CD4-positive, alpha-beta T cell (primary cell): ENCODE results near the gene LRRC15. TPM values are rescaled to one million over a fixed set of nuclear protein-coding genes. Genes with fewer than 3 reads are reported as not detected.

Source experiments
- ATAC-seq: fragments of 200-7000 bp; cut with Tn5 transposase; one replicate; pipeline ENCODE4 v1.10.0; 2022; ENCODE audit warnings: mild to moderate bottlenecking; ENCODE audit not compliant: poor library complexity
- CTCF ChIA-PET: fragments of 350-600 bp; sonication (Branson Sonifier 250); formaldehyde crosslinking; loops from one replicate; lab custom pipeline; 2021; ENCODE audit warnings: antibody characterized with exemption, inconsistent platforms; lab: Charles Lee
- POLR2A ChIA-PET: fragments of 350-600 bp; sonication (Branson Sonifier 250); formaldehyde crosslinking; loops from one replicate; lab custom pipeline; 2021; ENCODE audit warnings: antibody characterized with exemption, inconsistent platforms; lab: Charles Lee
- DNase-seq, 14 experiments: peaks; one replicate each; pipeline ENCODE4 v3.0.0-alpha.2; 2013 to 2020; ENCODE audit warnings: mixed read lengths in 2 of 14
- H3K27ac ChIP-seq, 2 donors: one replicate each; pipeline versions ENCODE4 v1.5.1 to v1.7.0; 2013; ENCODE audit warnings: low read length in 2 of 2, low read depth in 1 of 2, mild to moderate bottlenecking in 1 of 2
- H3K27me3 ChIP-seq, 2 experiments: 1 replicate in 1 of 2; 2 replicates in 1 of 2; pipeline versions ENCODE4 v1.6.1 to v1.7.0; 2013; ENCODE audit warnings: low read length in 2 of 2, control low read depth in 1 of 2, mild to moderate bottlenecking in 1 of 2, moderate library complexity in 1 of 2; ENCODE audit not compliant: insufficient read depth in 2 of 2, control insufficient read depth in 1 of 2
- H3K36me3 ChIP-seq: one replicate; pipeline ENCODE4 v1.6.1; 2013; ENCODE audit warnings: low read length, control low read depth; ENCODE audit not compliant: insufficient read depth
- H3K4me1 ChIP-seq: one replicate; pipeline ENCODE4 v1.6.1; 2013; ENCODE audit warnings: low read length, control low read depth; ENCODE audit not compliant: insufficient read depth
- H3K4me3 ChIP-seq: one replicate; pipeline ENCODE4 v1.5.1; 2013; ENCODE audit warnings: mild to moderate bottlenecking, low read length, moderate library complexity
- H3K9me3 ChIP-seq, 2 experiments: 1 replicate in 1 of 2; 2 replicates in 1 of 2; pipeline versions ENCODE4 v1.6.1 to v1.7.0; 2013; ENCODE audit warnings: low read length in 2 of 2, mild to moderate bottlenecking in 2 of 2, control low read depth in 1 of 2, moderate library complexity in 1 of 2; ENCODE audit not compliant: control insufficient read depth in 1 of 2, insufficient read depth in 1 of 2
- H3K27ac Mint-ChIP-seq: one replicate; pipeline ENCODE4 v1.8.0; 2020; ENCODE audit warnings: mixed read lengths
- H3K27me3 Mint-ChIP-seq: one replicate; pipeline ENCODE4 v1.8.0; 2021; ENCODE audit warnings: mixed read lengths
- H3K36me3 Mint-ChIP-seq: one replicate; pipeline ENCODE4 v1.8.0; 2021; ENCODE audit warnings: low read depth, mixed read lengths
- H3K4me1 Mint-ChIP-seq: one replicate; pipeline ENCODE4 v1.8.0; 2021; ENCODE audit warnings: low read depth, mixed read lengths
- H3K4me3 Mint-ChIP-seq: one replicate; pipeline ENCODE4 v1.8.0; 2020; ENCODE audit warnings: mild to moderate bottlenecking, mixed read lengths
- H3K9me3 Mint-ChIP-seq: one replicate; pipeline ENCODE4 v1.8.0; 2020; ENCODE audit warnings: mixed read lengths
- intact Hi-C, 2 experiments: fragments of 100-400 bp; cut with DNase I in 1 of 2; cut with micrococcal nuclease in 1 of 2; formaldehyde crosslinking; loops; one replicate each; pipeline versions ENCODE4 v1.15.1 to v1.9.0; 2023 to 2025; cut with DNase I, micrococcal nuclease
- total RNA-seq, 174 experiments: library from RNA in 2 of 174; stranded (reverse) in 2 of 174; gene quantifications; one replicate each; pipeline ENCODE4 v1.2.3 and lab custom pipeline; 2021 to 2026
- TF ChIP-seq, protein P1 (sequence below): fragments of 200-600 bp; IDR thresholded peaks from one replicate; pipeline ENCODE4 v1.8.0; 2022; ENCODE audit warnings: antibody characterized with exemption, mild to moderate bottlenecking

Gene LRRC15
- total RNA-seq, 2 experiments from 2014 or later: not detected

DNA sequence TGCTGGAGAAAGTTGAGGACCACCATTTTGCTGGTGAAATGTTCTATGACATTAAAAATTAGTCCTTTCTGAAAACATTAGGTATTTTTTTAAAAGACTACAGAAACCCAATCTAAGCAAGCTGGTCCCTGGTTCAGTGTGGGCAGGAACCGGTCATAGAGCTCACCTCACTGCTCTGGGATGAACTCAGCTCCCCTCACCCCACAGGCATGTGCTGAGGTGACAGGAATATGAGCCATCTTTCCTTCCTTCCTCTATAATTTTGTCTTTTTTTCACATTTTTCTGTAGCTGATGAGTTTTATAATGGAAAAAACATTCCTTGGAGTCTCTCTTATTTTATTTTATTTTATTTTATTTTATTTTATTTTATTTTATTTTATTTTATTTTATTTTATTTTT, 8.2 kb upstream of the LRRC15 start:
- no peaks in the 10 kb centered on the region for H3K36me3 Mint-ChIP-seq
- no peak for ATAC-seq

DNA sequence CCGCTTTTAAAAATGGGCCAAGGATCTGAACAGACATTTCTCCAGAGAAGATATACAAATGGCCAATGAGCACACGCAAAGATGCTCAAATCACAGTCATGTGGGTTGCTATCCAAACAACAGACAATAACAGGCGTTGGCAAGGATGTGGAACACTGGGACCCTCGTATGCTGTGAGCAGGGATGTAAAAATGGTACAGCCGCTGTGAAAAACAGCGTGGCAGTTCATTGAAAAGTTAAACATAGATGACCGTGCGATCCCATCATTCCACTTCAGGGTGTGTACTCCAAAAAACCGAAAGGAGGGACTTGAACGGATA, 6.7 kb upstream of the LRRC15 start:
- Histone ChIP-seq H3K4me1 (no peaks in the 10 kb centered on the region), H3K27ac (no peak overlapping the region), H3K27me3 (peaks cover 0 to 6% of the 10 kb centered on the region in 2 experiments), H3K9me3 (no peaks in the 10 kb centered on the region), H3K4me3 (no peak overlapping the region), H3K36me3 (no peaks in the 10 kb centered on the region)
- intact Hi-C loops: no loop called here
- Mint-ChIP-seq H3K4me3 (no peak overlapping the region), H3K4me1 (no peaks in the 10 kb centered on the region), H3K36me3 (no peaks in the 10 kb centered on the region), H3K27me3 (peaks cover 11% of the 10 kb centered on the region), H3K27ac (no peak overlapping the region), H3K9me3 (no peaks in the 10 kb centered on the region)
- no peak for DNase-seq
- TF ChIP-seq, protein P1, sequence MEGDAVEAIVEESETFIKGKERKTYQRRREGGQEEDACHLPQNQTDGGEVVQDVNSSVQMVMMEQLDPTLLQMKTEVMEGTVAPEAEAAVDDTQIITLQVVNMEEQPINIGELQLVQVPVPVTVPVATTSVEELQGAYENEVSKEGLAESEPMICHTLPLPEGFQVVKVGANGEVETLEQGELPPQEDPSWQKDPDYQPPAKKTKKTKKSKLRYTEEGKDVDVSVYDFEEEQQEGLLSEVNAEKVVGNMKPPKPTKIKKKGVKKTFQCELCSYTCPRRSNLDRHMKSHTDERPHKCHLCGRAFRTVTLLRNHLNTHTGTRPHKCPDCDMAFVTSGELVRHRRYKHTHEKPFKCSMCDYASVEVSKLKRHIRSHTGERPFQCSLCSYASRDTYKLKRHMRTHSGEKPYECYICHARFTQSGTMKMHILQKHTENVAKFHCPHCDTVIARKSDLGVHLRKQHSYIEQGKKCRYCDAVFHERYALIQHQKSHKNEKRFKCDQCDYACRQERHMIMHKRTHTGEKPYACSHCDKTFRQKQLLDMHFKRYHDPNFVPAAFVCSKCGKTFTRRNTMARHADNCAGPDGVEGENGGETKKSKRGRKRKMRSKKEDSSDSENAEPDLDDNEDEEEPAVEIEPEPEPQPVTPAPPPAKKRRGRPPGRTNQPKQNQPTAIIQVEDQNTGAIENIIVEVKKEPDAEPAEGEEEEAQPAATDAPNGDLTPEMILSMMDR: no peak
- POLR2A ChIA-PET: no interaction called here
- ATAC-seq: no peak
- CTCF ChIA-PET: no interaction called here

More for the DNA sequence above, 8.2 kb upstream of the LRRC15 start:
- Mint-ChIP-seq H3K27ac (no peak overlapping the region), H3K9me3 (no peaks in the 10 kb centered on the region), H3K4me1 (no peaks in the 10 kb centered on the region), H3K27me3 (peaks cover 11% of the 10 kb centered on the region), H3K4me3 (no peak overlapping the region)
- H3K9me3 ChIP-seq: peaks cover 0 to 3% of the 10 kb centered on the region in 2 experiments
- POLR2A ChIA-PET: interaction anchor here (1.2 kb wide), 1 partner anchor 19 kb away, joined by 3 read pairs; no protein-coding TSS in a partner anchor
- intact Hi-C loops: no loop called here
- TF ChIP-seq, protein P1: no peak
- no peaks in the 10 kb centered on the region for H3K36me3 ChIP-seq
- H3K4me3 ChIP-seq: no peak overlapping the region
- CTCF ChIA-PET: no interaction called here
- peaks cover 0 to 2% of the 10 kb centered on the region in 2 experiments for H3K27me3 ChIP-seq
- no peak overlapping the region for H3K27ac ChIP-seq
- DNase-seq: no peak
- H3K4me1 ChIP-seq: no peaks in the 10 kb centered on the region

DNA sequence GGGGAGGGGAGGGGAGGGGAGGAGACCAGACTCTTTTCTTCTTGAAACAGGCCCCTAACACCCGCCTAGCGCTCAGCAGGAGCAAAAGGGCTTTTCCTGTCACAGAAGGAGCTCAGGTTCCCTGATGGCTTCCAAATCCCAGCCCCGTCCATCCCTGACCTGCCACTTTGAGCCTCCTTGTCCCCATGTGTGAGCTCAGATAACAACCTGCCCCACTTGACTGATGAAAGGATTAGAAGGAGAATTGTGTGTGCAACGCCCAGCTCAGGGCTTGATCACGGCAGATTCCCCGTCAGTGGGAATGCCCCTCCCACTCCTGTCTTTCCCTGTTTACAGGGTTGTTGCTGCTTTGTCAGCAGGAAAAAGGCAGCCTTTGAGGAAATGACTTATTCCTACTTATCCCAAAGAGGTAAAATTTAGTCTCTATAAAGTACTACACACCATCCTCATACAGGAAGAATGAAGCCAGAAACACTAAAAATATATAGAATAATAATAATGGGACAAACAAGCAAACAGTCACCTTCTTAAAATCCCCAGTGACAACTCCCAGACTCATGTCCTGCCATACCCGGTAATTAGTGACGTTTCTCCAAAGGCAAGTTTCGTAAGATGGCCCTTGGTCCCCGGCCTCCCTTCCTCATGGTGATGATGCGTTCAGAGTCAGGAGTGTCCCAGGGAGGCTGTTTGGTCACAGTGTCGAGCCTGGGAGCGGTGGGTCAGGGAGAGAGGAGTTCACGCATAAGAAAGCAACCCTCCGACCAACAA, 6.1 kb upstream of the LRRC15 start:
- Mint-ChIP-seq H3K9me3 (no peaks in the 10 kb centered on the region), H3K4me1 (no peaks in the 10 kb centered on the region), H3K27me3 (peaks cover 13% of the 10 kb centered on the region), H3K36me3 (no peaks in the 10 kb centered on the region), H3K27ac (no peak overlapping the region), H3K4me3 (no peak overlapping the region)
- POLR2A ChIA-PET: interaction anchor here (1.0 kb wide), 1 partner anchor 21 kb away, joined by 5 read pairs; no protein-coding TSS in a partner anchor
- TF ChIP-seq, protein P1: no peak
- Histone ChIP-seq H3K9me3 (no peaks in the 10 kb centered on the region), H3K4me1 (no peaks in the 10 kb centered on the region), H3K27me3 (peaks cover 2 to 8% of the 10 kb centered on the region in 2 experiments), H3K4me3 (no peak overlapping the region), H3K27ac (no peak overlapping the region), H3K36me3 (no peaks in the 10 kb centered on the region)
- intact Hi-C loops: no loop called here
- ATAC-seq (no peak), DNase-seq (no peak)
- CTCF ChIA-PET: no interaction called here
